Measurements from ENCODE around the gene SLC35D2.

DNA sequence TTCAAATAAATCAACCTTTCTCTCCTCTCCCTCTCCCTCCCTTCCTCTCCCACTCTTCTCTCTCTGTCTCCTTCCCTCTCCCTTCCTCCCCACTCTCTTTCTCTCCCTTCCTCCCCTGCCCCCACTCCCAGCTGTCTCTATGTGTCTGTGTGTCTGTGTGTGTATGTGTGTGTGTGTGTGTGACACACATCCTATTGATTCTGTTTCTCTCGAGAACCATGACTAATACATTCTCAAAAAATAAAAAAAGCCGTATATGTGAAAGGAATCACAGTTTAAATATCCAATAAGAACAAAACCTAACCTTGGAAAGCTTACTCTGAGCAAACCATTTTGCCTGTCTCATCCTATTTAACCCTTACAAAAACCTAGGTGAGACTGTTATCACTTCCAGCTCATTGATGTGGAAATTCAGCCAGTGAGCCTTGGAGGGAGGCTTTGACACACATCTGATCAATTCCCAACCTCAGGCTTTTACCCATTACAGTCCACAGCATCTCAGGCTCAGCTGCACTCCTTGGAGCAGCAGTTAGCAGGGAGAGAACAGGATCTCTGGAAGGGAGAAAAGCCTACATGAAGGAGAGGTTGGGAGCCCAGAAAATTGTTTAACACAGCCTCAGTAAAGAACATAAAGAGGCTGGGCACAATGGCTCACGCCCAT, 89.9 kb downstream of the SLC35D2 start:
- TF ChIP-seq, protein P1, sequence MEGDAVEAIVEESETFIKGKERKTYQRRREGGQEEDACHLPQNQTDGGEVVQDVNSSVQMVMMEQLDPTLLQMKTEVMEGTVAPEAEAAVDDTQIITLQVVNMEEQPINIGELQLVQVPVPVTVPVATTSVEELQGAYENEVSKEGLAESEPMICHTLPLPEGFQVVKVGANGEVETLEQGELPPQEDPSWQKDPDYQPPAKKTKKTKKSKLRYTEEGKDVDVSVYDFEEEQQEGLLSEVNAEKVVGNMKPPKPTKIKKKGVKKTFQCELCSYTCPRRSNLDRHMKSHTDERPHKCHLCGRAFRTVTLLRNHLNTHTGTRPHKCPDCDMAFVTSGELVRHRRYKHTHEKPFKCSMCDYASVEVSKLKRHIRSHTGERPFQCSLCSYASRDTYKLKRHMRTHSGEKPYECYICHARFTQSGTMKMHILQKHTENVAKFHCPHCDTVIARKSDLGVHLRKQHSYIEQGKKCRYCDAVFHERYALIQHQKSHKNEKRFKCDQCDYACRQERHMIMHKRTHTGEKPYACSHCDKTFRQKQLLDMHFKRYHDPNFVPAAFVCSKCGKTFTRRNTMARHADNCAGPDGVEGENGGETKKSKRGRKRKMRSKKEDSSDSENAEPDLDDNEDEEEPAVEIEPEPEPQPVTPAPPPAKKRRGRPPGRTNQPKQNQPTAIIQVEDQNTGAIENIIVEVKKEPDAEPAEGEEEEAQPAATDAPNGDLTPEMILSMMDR (IDR thresholded peaks at IDR 0.05) = no peak
- no peak for TF ChIP-seq POLR2A (IDR thresholded peaks at IDR 0.05)
